ENCODE results near the gene TCAIM. TPM values are rescaled to one million over a fixed set of nuclear protein-coding genes. Genes with fewer than 3 reads are reported as not detected.

The TCAIM gene
- total and polyA plus RNA-seq, 10 of the 15 experiments (the other 5 are each of a cell fraction or from before 2014, with no cell fraction given): 14.5 to 22.9 (median 17.8) TPM

DNA sequence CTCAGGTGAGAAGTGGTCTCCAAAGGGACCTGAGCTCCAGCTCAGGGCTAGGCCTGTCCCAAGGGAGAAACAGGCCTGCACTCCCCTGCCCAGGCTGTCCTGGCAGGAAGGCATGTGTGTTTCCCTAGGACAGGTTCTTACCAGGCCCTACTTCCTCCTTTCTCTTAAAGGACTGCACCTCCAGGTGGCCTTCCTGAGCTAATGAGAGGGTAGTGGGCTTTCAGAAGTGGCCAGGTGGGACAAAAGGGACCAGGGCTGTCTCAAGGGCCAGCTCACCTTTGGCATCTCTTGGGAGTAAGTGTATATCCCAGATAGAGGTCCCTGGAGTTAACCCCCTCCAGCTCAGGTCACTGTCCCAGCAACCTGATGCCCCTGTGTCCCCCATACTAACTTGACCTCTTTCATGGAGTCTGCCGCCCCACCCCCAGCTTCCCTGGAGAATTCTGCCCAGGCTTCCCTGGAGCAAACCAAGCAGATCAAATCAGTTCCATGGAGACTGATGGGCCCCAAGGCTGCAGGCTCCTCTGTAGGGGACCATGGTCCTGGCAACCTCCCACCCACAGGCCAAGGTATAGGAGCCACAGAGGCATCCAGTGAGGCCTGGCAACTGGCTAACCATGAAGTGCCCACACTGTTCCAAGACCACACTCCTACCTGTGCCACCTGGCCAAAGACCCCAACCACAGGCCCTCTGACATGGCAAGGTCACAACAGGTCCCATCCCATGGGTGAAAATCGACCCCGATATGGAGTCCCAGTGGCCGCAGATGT, 71.3 kb downstream of the TCAIM start:
- SMC1A ChIA-PET (ENCODE audit: uncharacterized antibody, unreplicated experiment): no interaction called here
- H3K79me2 ChIP-seq (ENCODE audit: control insufficient read depth, insufficient read depth, low read length): no peaks in the 10 kb centered on the region
- BruUV-seq (replicated peaks): no TSS peak
- H2AFZ ChIP-seq (ENCODE audit: control insufficient read depth, low read depth, low read length): no peak overlapping the region
- no peaks in the 10 kb centered on the region for H3K9me3 ChIP-seq (replicated peaks; ENCODE audit: control insufficient read depth, insufficient read depth, low read length)
- CTCF ChIA-PET: no interaction called here
- no peak overlapping the region for H3K27ac ChIP-seq (ENCODE audit: control insufficient read depth, insufficient read depth)
- H3K4me1 ChIP-seq (ENCODE audit: control insufficient read depth, insufficient read depth, low read length): no peaks in the 10 kb centered on the region
- RAD21 ChIA-PET (ENCODE audit: unreplicated experiment): no interaction called here
- no peak for DNase-seq (ENCODE audit: low read depth, low spot score)
- FAIRE-seq: no peak
- H3K36me3 ChIP-seq (ENCODE audit: control insufficient read depth in 2 of 2, insufficient read depth in 2 of 2, low read length in 1 of 2): no peaks in the 10 kb centered on the region
- no peaks in the 10 kb centered on the region for H3K27me3 ChIP-seq (replicated peaks in 1 of 2; ENCODE audit: control insufficient read depth in 2 of 2, insufficient read depth in 2 of 2, low read length in 1 of 2)
- intact Hi-C loops (cut with micrococcal nuclease; ENCODE audit: unreplicated experiment): no loop called here
- WGBS (ENCODE audit: insufficient coverage, insufficient replicate concordance, low lambda C conversion rate, missing lambda C conversion rate): 57% methylated on average over 4 of the region's 4 CpGs
- no peaks in the 10 kb centered on the region for H4K20me1 ChIP-seq (ENCODE audit: control insufficient read depth, insufficient read depth)
- in situ Hi-C loops (cut with MboI): no loop called here
- H3K4me3 ChIP-seq: no peak overlapping the region
- no peak for ATAC-seq
- H3K9ac ChIP-seq (ENCODE audit: control insufficient read depth, insufficient read depth, low read length): no peak overlapping the region
- no peak overlapping the region for H3K4me2 ChIP-seq (ENCODE audit: control insufficient read depth, insufficient read depth)
- TF ChIP-seq ZZZ3 (IDR thresholded peaks at IDR 0.05; ENCODE audit: control insufficient read depth, insufficient read length, low read depth) (no peak), CBX3 (IDR thresholded peaks at IDR 0.05; ENCODE audit: borderline replicate concordance, low read depth) (no peak), POU2F2 (IDR thresholded peaks at IDR 0.05; ENCODE audit: borderline replicate concordance, low read depth, low read length) (no peak), ASH2L (IDR thresholded peaks at IDR 0.05; ENCODE audit: borderline replicate concordance, low read depth) (no peak), KDM1A (IDR thresholded peaks at IDR 0.05; ENCODE audit: borderline replicate concordance) (no peak), IKZF1 (conservative IDR thresholded peaks at IDR 0.05) (no peak), WRNIP1 (IDR thresholded peaks at IDR 0.05; ENCODE audit: borderline replicate concordance, low read depth, low read length) (no peak), TCF3 (IDR thresholded peaks at IDR 0.05; ENCODE audit: borderline replicate concordance, insufficient read depth, low read depth, low read length) (no peak), GABPA (IDR thresholded peaks at IDR 0.05; ENCODE audit: low read depth) (no peak), ZNF622 (IDR thresholded peaks at IDR 0.05) (no peak), SMARCA5 (IDR thresholded peaks at IDR 0.05) (no peak), CBX5 (IDR thresholded peaks at IDR 0.05; ENCODE audit: low read depth) (no peak), ZSCAN29 (IDR thresholded peaks at IDR 0.05) (no peak), BCL11A (IDR thresholded peaks at IDR 0.05; ENCODE audit: low read depth, low read length) (no peak), ZNF207 (IDR thresholded peaks at IDR 0.05; ENCODE audit: borderline replicate concordance) (no peak), MTA2 (IDR thresholded peaks at IDR 0.05; ENCODE audit: low read depth) (no peak), NR2C1 (IDR thresholded peaks at IDR 0.05) (no peak)
- TF ChIP-seq, protein P1, sequence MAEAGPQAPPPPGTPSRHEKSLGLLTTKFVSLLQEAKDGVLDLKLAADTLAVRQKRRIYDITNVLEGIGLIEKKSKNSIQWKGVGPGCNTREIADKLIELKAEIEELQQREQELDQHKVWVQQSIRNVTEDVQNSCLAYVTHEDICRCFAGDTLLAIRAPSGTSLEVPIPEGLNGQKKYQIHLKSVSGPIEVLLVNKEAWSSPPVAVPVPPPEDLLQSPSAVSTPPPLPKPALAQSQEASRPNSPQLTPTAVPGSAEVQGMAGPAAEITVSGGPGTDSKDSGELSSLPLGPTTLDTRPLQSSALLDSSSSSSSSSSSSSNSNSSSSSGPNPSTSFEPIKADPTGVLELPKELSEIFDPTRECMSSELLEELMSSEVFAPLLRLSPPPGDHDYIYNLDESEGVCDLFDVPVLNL (IDR thresholded peaks at IDR 0.05; ENCODE audit: low read depth, low read length): no peak
- TF ChIP-seq, protein P2, sequence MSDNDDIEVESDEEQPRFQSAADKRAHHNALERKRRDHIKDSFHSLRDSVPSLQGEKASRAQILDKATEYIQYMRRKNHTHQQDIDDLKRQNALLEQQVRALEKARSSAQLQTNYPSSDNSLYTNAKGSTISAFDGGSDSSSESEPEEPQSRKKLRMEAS (IDR thresholded peaks at IDR 0.05; ENCODE audit: low read depth, low read length): no peak
- POLR2A ChIA-PET: interaction anchor here (0.8 kb wide), 1 partner anchor 29 kb away, joined by 3 read pairs; no protein-coding TSS in a partner anchor

All from GM12878 (cell line).